ENCODE measurements around the gene ZNF467. TPM values are rescaled to one million over a fixed set of nuclear protein-coding genes. Genes with fewer than 3 reads are reported as not detected.

ZNF467 gene
- total and polyA plus RNA-seq, 12 donors: 2.2 to 10.5 (median 4.7) TPM

DNA sequence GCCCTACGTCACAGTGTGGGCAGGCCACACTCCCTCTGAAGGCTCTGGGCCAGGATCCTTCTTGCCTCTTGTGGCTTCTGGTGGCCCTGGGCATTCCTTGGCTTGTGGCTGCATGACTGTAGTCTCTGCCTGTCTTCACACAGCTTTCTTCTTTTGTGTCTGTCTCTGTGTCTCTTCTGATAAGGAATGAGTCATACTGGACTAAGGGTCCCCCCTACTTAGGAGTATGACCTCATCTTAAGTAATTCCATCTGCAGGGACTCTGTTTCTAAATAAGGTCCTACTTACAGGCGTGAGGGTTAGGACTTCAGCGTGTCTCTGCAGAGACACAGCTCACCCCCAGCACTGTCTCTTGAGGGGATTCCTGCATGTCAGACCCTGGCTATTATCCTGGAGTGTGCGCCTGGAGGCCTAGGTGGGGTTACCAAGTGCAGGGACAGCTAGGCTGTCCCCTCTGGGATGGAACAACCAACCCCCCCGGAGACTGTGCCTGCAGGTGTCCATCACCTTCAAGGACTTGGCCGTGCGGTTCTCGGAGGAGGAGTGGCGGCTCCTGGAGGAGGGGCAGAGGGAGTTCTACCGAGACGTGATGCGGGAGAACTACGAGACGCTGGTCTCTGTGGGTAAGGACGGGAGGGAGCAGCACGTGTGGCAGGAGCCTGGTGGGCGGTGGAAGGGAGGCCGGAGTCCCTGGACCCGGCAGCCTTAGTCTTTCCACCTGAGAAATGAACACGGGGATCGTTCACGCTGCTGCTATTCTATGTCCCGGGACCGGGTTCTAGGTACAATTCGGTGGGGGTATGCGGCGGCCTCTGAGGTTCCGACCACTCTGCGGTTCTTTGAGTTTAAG, 54.1 kb downstream of the ZNF467 start:
- Histone ChIP-seq H3K27ac (peak overlapping the region in 7 of 10 donors; percentile 27 to 86 (median 67)), H3K4me3 (no peak overlapping the region), H3K27me3 (no peaks in the 10 kb centered on the region), H3K36me3 (peaks cover 0 to 45% (median 26%) of the 10 kb centered on the region in 9 donors), H3K4me1 (peaks cover 6 to 65% (median 35%) of the 10 kb centered on the region in 9 donors), H3K9me3 (no peaks in the 10 kb centered on the region)
- ATAC-seq (peak in 1 of 8 donors; percentile 4), DNase-seq (no peak)
- TF ChIP-seq, protein P1, sequence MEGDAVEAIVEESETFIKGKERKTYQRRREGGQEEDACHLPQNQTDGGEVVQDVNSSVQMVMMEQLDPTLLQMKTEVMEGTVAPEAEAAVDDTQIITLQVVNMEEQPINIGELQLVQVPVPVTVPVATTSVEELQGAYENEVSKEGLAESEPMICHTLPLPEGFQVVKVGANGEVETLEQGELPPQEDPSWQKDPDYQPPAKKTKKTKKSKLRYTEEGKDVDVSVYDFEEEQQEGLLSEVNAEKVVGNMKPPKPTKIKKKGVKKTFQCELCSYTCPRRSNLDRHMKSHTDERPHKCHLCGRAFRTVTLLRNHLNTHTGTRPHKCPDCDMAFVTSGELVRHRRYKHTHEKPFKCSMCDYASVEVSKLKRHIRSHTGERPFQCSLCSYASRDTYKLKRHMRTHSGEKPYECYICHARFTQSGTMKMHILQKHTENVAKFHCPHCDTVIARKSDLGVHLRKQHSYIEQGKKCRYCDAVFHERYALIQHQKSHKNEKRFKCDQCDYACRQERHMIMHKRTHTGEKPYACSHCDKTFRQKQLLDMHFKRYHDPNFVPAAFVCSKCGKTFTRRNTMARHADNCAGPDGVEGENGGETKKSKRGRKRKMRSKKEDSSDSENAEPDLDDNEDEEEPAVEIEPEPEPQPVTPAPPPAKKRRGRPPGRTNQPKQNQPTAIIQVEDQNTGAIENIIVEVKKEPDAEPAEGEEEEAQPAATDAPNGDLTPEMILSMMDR (IDR thresholded peaks at IDR 0.05): no peak
- intact Hi-C loops (cut with DNase I): loop anchor here in 3 of 10 donors (5.0 to 10.0 kb wide), 3 partner anchors 53 to 116 kb away; partner anchors contain the start of genes ZNF467 (in 1 of the 3) and ZNF862 (in 1 of the 3)
- 87 to 92% methylated on average over 29 of the region's 29 CpGs for WGBS, 2 donors

DNA sequence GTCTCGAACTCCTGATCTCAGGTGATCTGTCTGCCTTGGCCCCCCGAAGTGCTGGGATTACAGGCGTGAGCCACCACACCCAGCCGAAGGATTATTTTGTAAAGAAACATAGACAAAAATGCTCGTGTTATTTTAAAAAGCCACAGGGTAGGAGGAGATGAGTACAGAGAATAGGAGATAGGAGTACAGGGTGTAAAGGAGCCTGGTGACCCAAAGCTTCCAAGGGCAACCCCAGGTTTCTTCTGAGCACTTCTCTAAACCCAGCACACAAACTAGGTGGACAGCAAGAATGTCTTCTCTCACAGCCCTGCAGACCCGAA, 54.7 kb downstream of the ZNF467 start:
- H3K9me3 ChIP-seq: no peaks in the 10 kb centered on the region
- H3K27me3 ChIP-seq: no peaks in the 10 kb centered on the region
- intact Hi-C loops (cut with DNase I): loop anchor here in 3 of 10 donors (5.0 to 10.0 kb wide), 3 partner anchors 54 to 116 kb away; partner anchors contain the start of genes ZNF467 (in 1 of the 3) and ZNF862 (in 1 of the 3)
- no peak for DNase-seq
- no peak overlapping the region for H3K4me3 ChIP-seq
- peak overlapping the region in 5 of 10 donors; percentile 27 to 86 (median 72) for H3K27ac ChIP-seq
- TF ChIP-seq, protein P1 (IDR thresholded peaks at IDR 0.05): no peak
- H3K4me1 ChIP-seq: peaks cover 12 to 71% (median 39%) of the 10 kb centered on the region in 9 donors
- WGBS, 2 donors: 96 to 98% methylated on average over 6 of the region's 6 CpGs
- peaks cover 0 to 39% (median 25%) of the 10 kb centered on the region in 9 donors for H3K36me3 ChIP-seq
- ATAC-seq: no peak

DNA sequence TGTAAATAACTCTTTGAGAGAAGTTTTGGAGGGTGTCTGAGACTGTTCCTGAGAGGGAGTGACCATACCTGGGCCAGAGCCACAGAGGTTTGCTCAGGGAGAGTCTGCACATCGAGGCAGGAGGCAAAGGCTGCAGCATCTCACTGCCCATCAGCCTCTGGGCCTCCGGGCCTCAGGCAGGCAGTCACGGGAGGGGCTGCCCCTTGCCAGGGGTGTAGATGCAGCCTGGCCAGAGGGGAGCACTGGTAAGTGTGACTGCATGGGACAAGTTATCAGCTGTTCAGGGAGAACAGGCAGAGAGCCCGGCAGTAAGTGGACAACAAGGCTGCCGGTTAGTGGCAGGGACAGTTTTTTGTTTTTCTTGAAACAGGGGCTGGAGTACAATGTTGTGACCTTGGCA, 55.9 kb downstream of the ZNF467 start:
- peak in 1 of 2 donors; percentile 57 for DNase-seq
- TF ChIP-seq, protein P1 (IDR thresholded peaks at IDR 0.05): no peak
- peak in 6 of 8 donors; percentile 16 to 68 (median 48) for ATAC-seq

DNA sequence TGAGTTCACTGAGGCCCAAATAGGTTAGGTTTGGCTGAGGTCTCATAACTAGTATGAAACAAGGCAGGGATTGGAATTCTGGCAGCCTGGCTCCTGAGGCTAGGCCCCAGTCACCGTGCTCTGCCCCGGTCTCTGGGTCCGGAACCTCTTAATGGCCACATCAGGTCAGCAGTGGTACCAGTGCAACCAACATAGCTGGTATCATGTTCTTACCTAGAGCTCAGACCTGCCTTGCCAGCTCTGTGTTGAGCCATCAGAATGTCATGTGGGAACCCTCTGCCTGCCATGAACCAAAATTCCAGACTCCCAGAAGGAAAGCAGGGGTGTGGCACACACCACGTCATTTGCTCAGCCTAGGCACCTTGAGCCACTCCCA, 56.5 kb downstream of the ZNF467 start:
- WGBS, 2 donors: 55 to 72% methylated on average over 4 of the region's 4 CpGs
- intact Hi-C loops (cut with DNase I): loop anchor here in 3 of 10 donors (5.0 to 10.0 kb wide), 3 partner anchors 55 to 118 kb away; partner anchors contain the start of genes ZNF467 (in 1 of the 3) and ZNF862 (in 1 of the 3)
- peak overlapping the region; percentile 67 to 91 (median 86) for H3K27ac ChIP-seq

More for the DNA sequence above, 55.9 kb downstream of the ZNF467 start:
- Histone ChIP-seq H3K4me3 (peak overlapping the region in 1 of 10 donors; percentile 63), H3K36me3 (peaks cover 0 to 27% (median 15%) of the 10 kb centered on the region in 9 donors), H3K27me3 (no peaks in the 10 kb centered on the region), H3K27ac (peak overlapping the region; percentile 67 to 91 (median 86)), H3K4me1 (peaks cover 13 to 71% (median 39%) of the 10 kb centered on the region in 9 donors), H3K9me3 (no peaks in the 10 kb centered on the region)
- WGBS, 2 donors: 51 to 56% methylated on average over 5 of the region's 5 CpGs
- intact Hi-C loops (cut with DNase I): loop anchor here in 3 of 10 donors (5.0 to 10.0 kb wide), 3 partner anchors 55 to 117 kb away; partner anchors contain the start of genes ZNF467 (in 1 of the 3) and ZNF862 (in 1 of the 3)

More for the DNA sequence above, 56.5 kb downstream of the ZNF467 start:
- Histone ChIP-seq H3K4me1 (peaks cover 13 to 71% (median 39%) of the 10 kb centered on the region in 9 donors), H3K36me3 (peaks cover 0 to 22% (median 10%) of the 10 kb centered on the region in 9 donors), H3K27me3 (no peaks in the 10 kb centered on the region), H3K9me3 (peaks cover 0 to 4% (median 3%) of the 10 kb centered on the region in 11 donors), H3K4me3 (peak overlapping the region in 1 of 10 donors; percentile 63)
- DNase-seq: no peak
- no peak for ATAC-seq
- TF ChIP-seq, protein P1 (IDR thresholded peaks at IDR 0.05): no peak
